ENCODE data around the gene CDC14A.
"Not testable (repeated sequence)": the region's sequence is repeated elsewhere in the genome, so short reads cannot be mapped to it uniquely, and the experiment has no call there.

Gene CDC14A

DNA sequence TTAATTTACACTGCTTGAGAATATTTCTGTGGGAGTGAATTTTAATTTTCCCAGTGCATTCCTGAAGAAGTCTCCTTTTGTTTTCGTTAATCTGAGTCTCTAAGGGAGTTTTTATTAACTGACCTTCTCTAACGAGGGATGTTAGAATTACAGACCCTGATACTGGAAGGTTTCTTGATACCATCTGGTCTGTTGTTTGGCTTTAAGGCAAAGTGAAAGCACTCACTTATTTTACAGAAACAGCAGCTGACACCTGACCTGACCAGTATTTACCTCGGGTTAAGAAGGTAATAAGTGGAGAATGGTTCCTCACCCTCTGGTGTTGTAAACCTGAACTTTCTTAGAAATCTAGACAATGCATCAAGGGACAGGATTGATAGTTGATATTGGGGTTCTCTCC, 12.4 kb downstream of the CDC14A start:
- no peak for DNase-seq (ENCODE audit: low spot score)

DNA sequence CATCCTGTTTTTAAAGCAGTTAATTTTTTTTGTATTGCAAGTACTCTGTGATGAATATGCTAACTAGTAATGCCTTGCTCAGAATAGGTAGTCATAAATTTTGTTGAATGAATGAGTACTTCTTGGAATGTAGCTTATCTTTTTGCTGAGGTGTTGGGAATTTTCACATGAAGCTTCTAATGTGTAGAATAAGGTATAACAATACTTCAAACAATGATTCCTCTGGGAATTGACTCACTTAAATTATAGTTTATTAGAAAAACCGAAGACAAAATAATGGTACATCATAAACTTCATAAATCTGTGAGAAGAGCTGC, 13.9 kb downstream of the CDC14A start:
- DNase-seq (ENCODE audit: low spot score) = no peak

GRCh38 chr1:100369339-100369738, 17.0 kb downstream of the CDC14A start:
- DNase-seq (ENCODE audit: low spot score) = not testable (repeated sequence)

DNA sequence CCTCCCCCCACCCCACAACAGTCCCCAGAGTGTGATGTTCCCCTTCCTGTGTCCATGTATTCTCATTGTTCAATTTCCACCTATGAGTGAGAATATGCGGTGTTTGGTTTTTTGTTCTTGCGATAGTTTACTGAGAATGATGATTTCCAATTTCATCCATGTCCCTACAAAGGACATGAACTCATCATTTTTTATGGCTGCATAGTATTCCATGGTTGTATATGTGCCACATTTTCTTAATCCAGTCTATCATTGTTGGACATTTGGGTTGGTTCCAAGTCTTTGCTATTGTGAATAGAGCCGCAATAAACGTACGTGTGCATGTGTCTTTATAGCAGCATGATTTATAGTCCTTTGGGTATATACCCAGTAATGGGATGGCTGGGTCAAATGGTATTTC, 21.6 kb downstream of the CDC14A start:
- not testable (repeated sequence) for DNase-seq (ENCODE audit: low spot score)

GRCh38 chr1:100376890-100377289, 24.6 kb downstream of the CDC14A start:
- not testable (repeated sequence) for DNase-seq (ENCODE audit: low spot score)

GRCh38 chr1:100377590-100378361, 25.5 kb downstream of the CDC14A start:
- no peak for DNase-seq (ENCODE audit: low spot score)

DNA sequence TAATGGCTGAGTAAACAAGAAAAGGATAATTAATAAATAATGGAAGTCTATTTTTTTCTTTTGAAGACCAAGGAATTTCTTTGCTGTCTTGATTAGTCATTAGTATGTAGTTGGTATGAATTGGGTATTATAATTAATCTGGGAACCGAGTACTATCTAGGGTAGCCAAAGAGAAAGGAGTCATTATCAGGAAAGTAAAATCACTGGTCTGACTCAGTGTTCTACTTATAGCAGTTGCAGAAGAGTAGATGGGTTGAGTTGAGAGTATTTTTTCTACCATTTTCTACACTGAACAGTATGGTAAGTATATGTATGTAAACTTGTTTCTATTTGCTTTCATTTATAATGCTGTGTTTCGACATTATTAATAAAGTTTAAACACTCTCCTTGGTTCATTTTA, 26.6 kb downstream of the CDC14A start:
- no peak for DNase-seq (ENCODE audit: low spot score)

DNA sequence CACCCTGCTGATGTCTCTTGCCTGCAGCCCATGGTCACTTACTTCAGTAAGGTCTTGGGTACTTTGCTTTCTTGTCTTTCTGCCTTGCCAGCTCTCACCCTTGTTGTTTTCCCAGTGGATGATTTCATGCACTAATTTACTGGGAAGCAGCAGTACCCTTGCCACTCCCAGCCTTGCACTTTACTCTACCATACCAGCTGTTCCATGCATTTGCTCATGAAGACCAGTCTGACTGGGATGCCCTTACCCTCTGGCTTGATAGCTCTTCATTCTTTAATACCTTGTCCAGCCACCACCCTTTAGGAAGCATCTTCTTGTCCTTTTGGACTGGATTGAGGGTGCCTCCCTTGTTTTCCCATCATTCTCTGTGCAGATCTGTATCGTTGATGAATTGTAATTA, 28.3 kb downstream of the CDC14A start:
- DNase-seq (ENCODE audit: low spot score) = no peak

- peak; percentile 50 for DNase-seq (ENCODE audit: low spot score)
These were observed 30.4 kb downstream of the CDC14A start for GRCh38 chr1:100382657-100383056.

- no peak for DNase-seq (ENCODE audit: low spot score)
These were observed 31.6 kb downstream of the CDC14A start for GRCh38 chr1:100383743-100384405.

- no peak for DNase-seq (ENCODE audit: low spot score)
These were observed 34.9 kb downstream of the CDC14A start for GRCh38 chr1:100387209-100387608.

DNA sequence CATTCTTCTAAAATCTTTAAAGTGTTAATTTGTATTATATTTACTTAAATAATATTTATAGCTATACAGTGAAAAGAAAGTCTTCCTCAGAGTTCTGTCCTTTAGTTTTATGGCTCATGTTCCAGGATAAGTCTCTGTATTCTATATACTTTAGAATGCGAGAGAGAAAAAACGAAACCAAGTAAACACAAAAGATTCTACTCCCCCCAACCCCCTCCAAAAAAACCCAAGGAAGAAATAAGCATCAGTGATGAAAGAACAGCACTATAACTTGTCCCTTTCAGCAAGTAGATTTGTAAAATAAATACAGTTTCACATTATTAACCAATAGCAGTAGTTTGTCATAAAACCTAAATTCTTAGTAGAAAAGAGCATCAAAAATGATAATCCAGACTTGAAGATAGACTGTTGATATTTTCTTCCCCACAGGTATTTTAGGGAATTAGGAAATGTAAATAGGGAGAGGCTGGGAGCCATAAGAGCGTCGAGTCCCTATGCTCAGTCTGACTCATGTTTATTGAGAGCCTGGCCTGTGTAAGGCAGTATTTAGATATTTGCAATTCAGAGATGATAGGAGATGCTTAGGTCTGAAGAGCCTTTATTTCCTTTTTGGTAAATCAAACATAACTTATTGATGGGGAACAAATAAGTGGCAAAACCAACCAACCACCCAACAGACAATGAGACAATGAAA, 35.5 kb downstream of the CDC14A start:
- DNase-seq (ENCODE audit: low spot score) = no peak

GRCh38 chr1:100390531-100390930, 38.2 kb downstream of the CDC14A start:
- DNase-seq (ENCODE audit: low spot score) = no peak

DNA sequence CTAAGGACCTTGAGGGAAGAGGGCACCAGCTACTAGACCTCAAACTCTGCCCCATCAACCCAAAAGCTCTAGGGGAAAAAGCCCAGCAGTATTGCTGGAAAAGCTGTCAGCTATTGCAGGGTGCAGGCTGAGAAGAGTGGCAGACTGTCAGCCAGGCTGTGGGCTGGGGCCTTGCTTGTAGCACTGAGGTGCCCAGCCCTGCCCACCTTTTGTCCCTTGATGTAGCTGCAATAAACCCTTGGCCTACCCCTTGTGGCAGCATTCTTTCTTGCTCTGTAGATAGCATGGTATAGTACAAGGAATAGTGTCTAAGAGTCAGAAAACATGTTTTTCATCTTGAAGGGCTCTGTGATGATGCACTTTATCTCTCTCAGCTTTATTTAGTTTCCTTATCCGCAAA, 39.4 kb downstream of the CDC14A start:
- DNase-seq (ENCODE audit: low spot score) = no peak

DNA sequence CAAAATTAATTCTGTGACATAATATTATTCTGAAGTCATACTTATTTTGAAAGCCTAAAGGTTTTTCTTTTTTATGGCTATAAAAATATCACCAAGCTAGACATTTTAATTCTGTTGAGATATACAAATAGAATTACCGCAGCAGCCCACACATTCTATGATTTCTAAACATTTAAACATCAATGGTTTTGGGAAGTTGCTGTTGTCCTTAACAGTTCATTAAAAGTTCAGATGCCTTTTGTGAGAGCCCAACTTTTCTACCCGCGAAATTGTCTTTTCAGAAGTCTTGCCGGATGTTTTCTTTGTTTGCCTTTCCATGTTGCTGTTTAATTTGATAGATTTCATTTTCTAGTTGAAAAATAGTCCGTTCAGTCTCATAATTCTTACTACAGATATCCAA, 40.5 kb downstream of the CDC14A start:
- DNase-seq (ENCODE audit: low spot score) = no peak

DNA sequence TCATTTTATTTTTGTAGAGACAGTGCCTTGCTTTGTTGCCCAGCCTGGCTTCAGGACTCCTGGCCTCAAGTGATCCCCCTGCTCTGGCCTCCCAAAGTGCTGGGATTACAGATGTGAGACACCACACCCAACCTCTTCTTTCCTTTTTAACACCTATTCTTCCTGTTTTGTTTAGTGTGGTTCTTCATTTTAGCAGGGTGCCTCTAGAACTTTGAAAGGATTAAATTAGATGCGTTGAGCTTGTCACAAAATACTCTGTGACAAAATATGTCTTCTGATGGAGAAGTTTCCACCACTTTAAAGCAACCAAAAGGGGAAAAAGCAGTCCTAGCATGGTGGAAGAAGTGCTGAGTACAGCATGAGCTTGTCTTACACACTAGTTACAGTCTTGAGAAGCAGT, 42.0 kb downstream of the CDC14A start:
- no peak for DNase-seq (ENCODE audit: low spot score)

DNA sequence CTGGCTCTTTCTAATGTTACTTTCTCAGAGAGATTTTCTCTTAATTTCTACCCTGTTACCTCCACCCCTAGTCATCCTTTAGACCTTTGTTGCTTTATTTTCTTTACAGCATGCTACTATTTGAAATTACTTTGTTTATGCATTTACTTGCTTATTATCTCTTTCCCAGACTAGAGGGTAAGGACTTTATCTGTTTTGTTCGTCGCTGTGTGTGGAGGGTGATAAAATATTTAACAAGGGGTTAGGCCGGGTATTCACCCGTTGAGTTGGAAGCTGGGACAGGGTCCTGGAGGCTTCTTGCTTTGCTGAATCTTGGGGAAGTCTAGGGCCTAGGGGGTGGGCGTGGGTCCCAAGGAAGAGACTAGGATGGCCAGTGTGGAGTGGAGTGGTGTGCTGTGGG, 43.6 kb downstream of the CDC14A start:
- DNase-seq (ENCODE audit: low spot score) = no peak

DNA sequence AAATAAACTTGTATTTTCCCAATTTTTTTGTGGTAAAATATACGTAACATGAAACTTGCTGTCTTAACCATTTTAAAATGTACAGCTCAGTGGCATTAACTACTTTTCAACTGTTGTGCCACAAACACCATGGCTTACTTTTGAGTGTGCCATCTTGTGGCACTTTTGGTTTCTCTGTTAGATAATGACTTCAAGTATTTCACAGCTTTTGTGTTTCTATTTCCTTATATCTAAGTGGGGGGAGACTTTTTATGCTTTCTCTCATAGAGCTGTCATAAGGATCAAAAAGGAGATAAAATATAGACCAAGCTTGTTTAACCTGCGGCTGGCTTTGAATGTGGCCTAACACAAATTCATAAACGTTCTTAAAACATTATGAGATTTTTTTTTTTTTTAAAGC, 44.3 kb downstream of the CDC14A start:
- DNase-seq (ENCODE audit: low spot score) = no peak

- DNase-seq (ENCODE audit: low spot score) = no peak
These were observed 45.4 kb downstream of the CDC14A start for GRCh38 chr1:100397681-100398080.

GRCh38 chr1:100398648-100399047, 46.3 kb downstream of the CDC14A start:
- no peak for DNase-seq (ENCODE audit: low spot score)

- DNase-seq (ENCODE audit: low spot score) = no peak
These were observed 48.1 kb downstream of the CDC14A start for GRCh38 chr1:100400404-100400803.

GRCh38 chr1:100404821-100405220, 52.5 kb downstream of the CDC14A start:
- DNase-seq (ENCODE audit: low spot score) = no peak

- not testable (repeated sequence) for DNase-seq (ENCODE audit: low spot score)
These were observed 53.6 kb downstream of the CDC14A start for GRCh38 chr1:100405902-100406301.
